Measurements from ENCODE around the gene UGT1A8.
"Not testable (repeated sequence)": the region's sequence is repeated elsewhere in the genome, so short reads cannot be mapped to it uniquely, and the experiment has no call there.

Gene UGT1A8

DNA sequence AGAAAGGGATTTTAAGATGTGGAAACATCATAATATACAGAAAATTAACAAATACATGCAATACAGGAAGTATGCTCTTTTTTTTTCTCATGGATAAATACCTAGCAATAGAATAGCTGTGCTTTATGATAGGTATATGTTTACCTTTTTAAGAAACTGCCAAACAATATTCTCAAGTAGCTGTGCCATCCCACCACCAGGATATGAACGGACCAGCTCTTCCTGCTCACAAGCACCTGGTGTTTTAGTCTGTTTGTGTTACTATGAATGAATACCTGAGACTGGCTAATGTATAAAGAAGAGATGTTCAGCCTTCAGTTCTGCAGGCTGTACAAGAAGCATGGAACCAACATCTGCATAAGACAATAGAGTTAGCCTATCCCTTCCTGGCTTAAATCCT lies 19.9 kb upstream of the UGT1A8 start:
- H3K27ac ChIP-seq (ENCODE audit: insufficient read depth, low read length, poor library complexity, severe bottlenecking): no peak overlapping the region
- no peak for DNase-seq
- no peaks in the 10 kb centered on the region for H3K4me1 ChIP-seq (ENCODE audit: control insufficient read depth, insufficient read depth, low read length, poor library complexity, severe bottlenecking)
- H3K9me3 ChIP-seq (ENCODE audit: control insufficient read depth, low read length): no peaks in the 10 kb centered on the region
- H3K36me3 ChIP-seq (ENCODE audit: control insufficient read depth, insufficient read depth, low read length): no peaks in the 10 kb centered on the region
- no peak overlapping the region for H3K4me3 ChIP-seq (ENCODE audit: insufficient read depth, low read depth, low read length, poor library complexity, severe bottlenecking)
- H3K27me3 ChIP-seq (replicated peaks; ENCODE audit: control insufficient read depth, insufficient read depth, low read length, poor library complexity, severe bottlenecking): no peaks in the 10 kb centered on the region

DNA sequence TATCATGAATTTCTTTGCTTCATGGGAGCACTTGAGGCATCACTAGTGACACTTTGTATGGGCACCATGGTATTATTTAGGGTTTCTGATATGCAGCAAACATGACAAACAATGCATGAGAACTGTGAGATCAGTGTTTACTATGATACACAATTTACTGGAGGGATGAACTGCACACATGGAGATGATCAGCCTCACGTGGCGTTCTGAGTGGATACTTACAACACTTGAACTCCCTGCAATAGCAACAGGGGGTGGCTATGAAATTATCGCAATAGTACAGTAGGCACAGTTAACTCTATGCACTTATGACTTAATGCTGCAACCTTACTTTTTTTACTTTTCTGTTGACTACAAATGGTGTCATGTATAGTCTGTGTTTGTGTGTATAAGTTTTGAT lies 18.5 kb upstream of the UGT1A8 start:
- Histone ChIP-seq H3K36me3 (ENCODE audit: control insufficient read depth, insufficient read depth, low read length) (no peaks in the 10 kb centered on the region), H3K27ac (ENCODE audit: insufficient read depth, low read length, poor library complexity, severe bottlenecking) (no peak overlapping the region), H3K27me3 (replicated peaks; ENCODE audit: control insufficient read depth, insufficient read depth, low read length, poor library complexity, severe bottlenecking) (no peaks in the 10 kb centered on the region), H3K9me3 (ENCODE audit: control insufficient read depth, low read length) (no peaks in the 10 kb centered on the region), H3K4me1 (ENCODE audit: control insufficient read depth, insufficient read depth, low read length, poor library complexity, severe bottlenecking) (no peaks in the 10 kb centered on the region), H3K4me3 (ENCODE audit: insufficient read depth, low read depth, low read length, poor library complexity, severe bottlenecking) (no peak overlapping the region)
- no peak for DNase-seq

DNA sequence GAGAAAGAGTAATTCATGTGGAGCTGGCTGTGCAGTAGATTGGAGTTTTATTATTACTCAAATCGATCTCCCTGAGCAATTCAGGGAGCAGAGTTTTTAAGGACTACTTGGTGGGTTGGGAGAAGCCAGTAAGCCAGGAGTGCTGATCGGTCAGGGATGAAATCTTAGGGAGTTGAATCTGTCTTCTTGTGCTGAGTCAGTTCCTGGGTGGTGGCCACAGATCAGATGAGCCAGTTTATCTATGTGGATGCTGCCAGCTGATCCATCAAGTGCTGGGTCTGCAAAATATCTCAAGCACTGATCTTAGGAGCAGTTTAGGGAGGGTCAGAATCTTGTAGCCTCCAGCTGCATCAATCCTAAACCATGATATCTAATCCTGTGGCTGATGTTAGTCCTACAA lies 17.0 kb upstream of the UGT1A8 start:
- no peaks in the 10 kb centered on the region for H3K9me3 ChIP-seq (ENCODE audit: control insufficient read depth, low read length)
- H3K27me3 ChIP-seq (replicated peaks; ENCODE audit: control insufficient read depth, insufficient read depth, low read length, poor library complexity, severe bottlenecking): no peaks in the 10 kb centered on the region
- no peaks in the 10 kb centered on the region for H3K36me3 ChIP-seq (ENCODE audit: control insufficient read depth, insufficient read depth, low read length)
- H3K27ac ChIP-seq (ENCODE audit: insufficient read depth, low read length, poor library complexity, severe bottlenecking): no peak overlapping the region
- no peak for DNase-seq
- H3K4me3 ChIP-seq (ENCODE audit: insufficient read depth, low read depth, low read length, poor library complexity, severe bottlenecking): no peak overlapping the region
- no peaks in the 10 kb centered on the region for H3K4me1 ChIP-seq (ENCODE audit: control insufficient read depth, insufficient read depth, low read length, poor library complexity, severe bottlenecking)

DNA sequence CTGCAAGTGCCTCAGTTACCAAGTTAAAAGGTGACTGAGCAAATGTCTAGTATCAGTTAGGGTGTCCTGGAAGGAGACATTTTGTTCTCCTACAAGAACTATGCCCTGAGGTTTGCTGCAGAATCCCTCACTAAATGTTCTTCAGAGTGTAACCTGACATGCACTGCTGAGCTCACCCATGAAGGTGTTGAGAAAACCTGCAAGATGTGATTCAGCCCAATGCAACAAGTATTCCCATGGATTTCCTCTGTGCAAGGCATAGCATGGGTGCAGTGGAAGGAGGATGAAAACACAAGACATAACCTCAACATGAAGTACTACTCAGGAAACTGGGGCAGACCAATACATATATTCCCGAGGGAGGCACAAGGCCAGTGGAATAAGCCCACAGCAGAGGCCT lies 15.4 kb upstream of the UGT1A8 start:
- Histone ChIP-seq H3K36me3 (ENCODE audit: control insufficient read depth, insufficient read depth, low read length) (no peaks in the 10 kb centered on the region), H3K27ac (ENCODE audit: insufficient read depth, low read length, poor library complexity, severe bottlenecking) (no peak overlapping the region), H3K9me3 (ENCODE audit: control insufficient read depth, low read length) (no peaks in the 10 kb centered on the region), H3K4me1 (ENCODE audit: control insufficient read depth, insufficient read depth, low read length, poor library complexity, severe bottlenecking) (no peaks in the 10 kb centered on the region), H3K4me3 (ENCODE audit: insufficient read depth, low read depth, low read length, poor library complexity, severe bottlenecking) (no peak overlapping the region), H3K27me3 (replicated peaks; ENCODE audit: control insufficient read depth, insufficient read depth, low read length, poor library complexity, severe bottlenecking) (no peaks in the 10 kb centered on the region)
- no peak for DNase-seq

DNA sequence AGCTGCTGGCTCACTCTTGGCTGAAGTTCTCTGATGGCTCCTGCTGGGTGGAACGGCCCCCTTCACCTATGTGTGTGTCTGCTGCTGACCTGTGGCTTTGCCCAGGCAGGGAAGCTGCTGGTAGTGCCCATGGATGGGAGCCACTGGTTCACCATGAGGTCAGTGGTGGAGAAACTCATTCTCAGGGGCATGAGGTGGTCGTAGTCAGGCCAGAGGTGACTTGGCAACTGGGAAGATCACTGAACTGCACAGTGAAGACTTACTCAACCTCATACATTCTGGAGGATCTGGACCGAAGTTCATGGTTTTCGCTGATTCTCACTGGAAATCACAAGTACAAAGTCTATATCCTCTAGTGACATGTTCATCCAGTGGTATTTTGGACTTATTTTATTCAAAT lies 13.9 kb upstream of the UGT1A8 start:
- no peaks in the 10 kb centered on the region for H3K36me3 ChIP-seq (ENCODE audit: control insufficient read depth, insufficient read depth, low read length)
- no peaks in the 10 kb centered on the region for H3K9me3 ChIP-seq (ENCODE audit: control insufficient read depth, low read length)
- no peak for DNase-seq
- H3K4me1 ChIP-seq (ENCODE audit: control insufficient read depth, insufficient read depth, low read length, poor library complexity, severe bottlenecking): no peaks in the 10 kb centered on the region
- no peaks in the 10 kb centered on the region for H3K27me3 ChIP-seq (replicated peaks; ENCODE audit: control insufficient read depth, insufficient read depth, low read length, poor library complexity, severe bottlenecking)
- no peak overlapping the region for H3K27ac ChIP-seq (ENCODE audit: insufficient read depth, low read length, poor library complexity, severe bottlenecking)
- H3K4me3 ChIP-seq (ENCODE audit: insufficient read depth, low read depth, low read length, poor library complexity, severe bottlenecking): no peak overlapping the region

DNA sequence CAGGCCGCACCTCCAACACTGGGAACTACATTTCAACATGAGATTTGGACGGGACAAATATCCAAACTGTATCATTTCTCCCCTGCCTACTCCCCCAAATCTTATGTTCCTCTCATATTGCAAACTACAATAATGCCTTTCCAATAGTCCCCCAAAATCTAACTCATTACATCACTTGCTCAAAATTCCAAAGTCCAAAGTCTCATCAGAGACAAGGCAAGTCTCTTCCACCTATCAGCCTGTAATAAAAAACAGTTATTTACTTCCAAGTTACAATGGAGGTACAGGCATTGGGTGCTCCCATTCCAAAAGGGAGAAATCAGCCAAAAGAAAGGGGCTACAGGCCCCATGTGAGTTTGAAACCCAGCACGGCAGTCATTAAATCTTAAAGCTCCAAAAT lies 12.6 kb upstream of the UGT1A8 start:
- H3K36me3 ChIP-seq (ENCODE audit: control insufficient read depth, insufficient read depth, low read length): no peaks in the 10 kb centered on the region
- H3K27ac ChIP-seq (ENCODE audit: insufficient read depth, low read length, poor library complexity, severe bottlenecking): no peak overlapping the region
- no peaks in the 10 kb centered on the region for H3K4me1 ChIP-seq (ENCODE audit: control insufficient read depth, insufficient read depth, low read length, poor library complexity, severe bottlenecking)

DNA sequence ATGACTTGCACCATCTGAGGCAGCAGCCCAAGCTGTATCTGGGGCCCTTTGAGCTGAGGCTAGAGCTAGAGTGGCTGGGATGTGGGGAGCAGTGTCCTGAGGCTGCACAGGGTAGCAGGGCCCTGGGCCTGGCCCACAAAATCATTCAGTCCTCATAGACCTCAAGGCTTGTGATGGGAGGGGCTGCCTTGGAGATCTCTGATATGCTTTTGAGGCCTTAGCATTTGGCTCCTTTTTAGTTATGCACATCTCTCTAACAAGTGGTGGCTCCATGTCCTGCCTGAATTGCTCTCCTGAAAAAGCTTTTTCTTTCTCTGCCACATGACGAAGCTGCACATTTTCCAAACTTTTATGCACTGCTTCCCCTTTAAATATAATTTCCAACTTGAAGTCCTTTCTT lies 11.8 kb upstream of the UGT1A8 start:
- Histone ChIP-seq H3K27me3 (replicated peaks; ENCODE audit: control insufficient read depth, insufficient read depth, low read length, poor library complexity, severe bottlenecking) (no peaks in the 10 kb centered on the region), H3K36me3 (ENCODE audit: control insufficient read depth, insufficient read depth, low read length) (no peaks in the 10 kb centered on the region), H3K9me3 (ENCODE audit: control insufficient read depth, low read length) (no peaks in the 10 kb centered on the region), H3K27ac (ENCODE audit: insufficient read depth, low read length, poor library complexity, severe bottlenecking) (no peak overlapping the region), H3K4me1 (ENCODE audit: control insufficient read depth, insufficient read depth, low read length, poor library complexity, severe bottlenecking) (no peaks in the 10 kb centered on the region), H3K4me3 (ENCODE audit: insufficient read depth, low read depth, low read length, poor library complexity, severe bottlenecking) (no peak overlapping the region)
- DNase-seq: no peak

More for the DNA sequence above, 12.6 kb upstream of the UGT1A8 start:
- H3K27me3 ChIP-seq (replicated peaks; ENCODE audit: control insufficient read depth, insufficient read depth, low read length, poor library complexity, severe bottlenecking): no peaks in the 10 kb centered on the region
- no peaks in the 10 kb centered on the region for H3K9me3 ChIP-seq (ENCODE audit: control insufficient read depth, low read length)
- no peak for DNase-seq
- no peak overlapping the region for H3K4me3 ChIP-seq (ENCODE audit: insufficient read depth, low read depth, low read length, poor library complexity, severe bottlenecking)

DNA sequence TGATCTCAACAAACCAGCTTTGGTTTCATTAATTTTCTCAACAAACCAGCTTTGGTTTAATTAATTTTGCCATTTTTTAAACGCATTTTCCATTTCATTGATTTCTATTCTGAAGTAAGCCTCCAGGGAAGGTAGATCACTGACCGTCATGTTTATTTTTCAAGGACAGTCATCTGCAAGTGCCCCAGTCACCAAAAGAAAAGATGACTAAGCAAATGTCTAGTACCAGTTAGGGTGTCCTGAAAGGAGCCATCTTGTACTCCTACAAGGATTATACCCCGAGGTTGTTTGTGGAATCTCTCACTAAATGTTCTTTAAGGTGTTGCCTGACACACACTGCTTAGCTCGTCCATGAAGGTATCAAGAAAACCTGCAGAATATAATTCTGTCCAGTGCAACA lies 6.1 kb upstream of the UGT1A8 start:
- Histone ChIP-seq H3K9me3 (ENCODE audit: control insufficient read depth, low read length) (no peaks in the 10 kb centered on the region), H3K36me3 (ENCODE audit: control insufficient read depth, insufficient read depth, low read length) (no peaks in the 10 kb centered on the region)

DNA sequence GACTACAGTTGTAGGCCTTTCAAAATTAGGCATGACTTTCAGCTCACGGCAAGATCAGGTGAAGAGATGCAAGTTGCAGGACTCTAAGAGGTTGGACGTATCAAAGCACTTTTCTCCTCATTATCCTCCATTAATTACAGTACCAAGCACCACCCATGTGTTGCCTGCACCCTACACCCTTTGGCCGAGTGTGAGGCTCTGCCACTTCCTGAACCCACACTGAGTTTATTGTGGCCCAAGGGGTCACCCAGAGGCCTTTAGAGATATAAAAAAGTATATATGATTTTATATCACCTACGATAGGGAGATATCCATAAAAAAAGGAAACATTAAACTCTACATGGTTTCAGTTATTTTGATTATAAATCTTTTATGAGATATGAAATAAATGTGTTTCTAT lies 2.8 kb downstream of the UGT1A8 start:
- Histone ChIP-seq H3K4me1 (ENCODE audit: control insufficient read depth, insufficient read depth, low read length, poor library complexity, severe bottlenecking) (no peaks in the 10 kb centered on the region), H3K4me3 (ENCODE audit: insufficient read depth, low read depth, low read length, poor library complexity, severe bottlenecking) (no peak overlapping the region), H3K27me3 (replicated peaks; ENCODE audit: control insufficient read depth, insufficient read depth, low read length, poor library complexity, severe bottlenecking) (no peaks in the 10 kb centered on the region), H3K36me3 (ENCODE audit: control insufficient read depth, insufficient read depth, low read length) (no peaks in the 10 kb centered on the region), H3K27ac (ENCODE audit: insufficient read depth, low read length, poor library complexity, severe bottlenecking) (no peak overlapping the region), H3K9me3 (ENCODE audit: control insufficient read depth, low read length) (no peaks in the 10 kb centered on the region)
- DNase-seq: no peak

More for the DNA sequence above, 6.1 kb upstream of the UGT1A8 start:
- no peaks in the 10 kb centered on the region for H3K4me1 ChIP-seq (ENCODE audit: control insufficient read depth, insufficient read depth, low read length, poor library complexity, severe bottlenecking)
- H3K27me3 ChIP-seq (replicated peaks; ENCODE audit: control insufficient read depth, insufficient read depth, low read length, poor library complexity, severe bottlenecking): no peaks in the 10 kb centered on the region
- no peak overlapping the region for H3K27ac ChIP-seq (ENCODE audit: insufficient read depth, low read length, poor library complexity, severe bottlenecking)
- DNase-seq: no peak
- no peak overlapping the region for H3K4me3 ChIP-seq (ENCODE audit: insufficient read depth, low read depth, low read length, poor library complexity, severe bottlenecking)

DNA sequence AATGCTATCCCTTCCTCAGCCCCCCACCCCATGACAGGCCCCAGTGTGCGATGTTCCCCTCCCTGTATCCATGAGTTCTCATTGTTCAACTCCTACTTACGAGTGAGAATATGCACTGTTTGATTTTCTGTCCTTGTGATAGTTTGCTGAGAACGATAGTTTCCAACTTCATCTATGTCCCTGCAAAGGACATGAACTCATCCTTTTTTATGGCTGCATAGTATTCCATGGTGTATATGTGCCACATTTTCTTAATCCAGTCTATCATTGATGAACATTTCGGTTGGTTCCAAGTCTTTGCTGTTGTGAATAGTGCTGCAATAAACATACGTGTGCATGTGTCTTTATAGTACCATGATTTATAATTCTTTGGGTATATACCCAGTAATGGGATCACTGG lies 4.4 kb downstream of the UGT1A8 start:
- H3K27me3 ChIP-seq (replicated peaks; ENCODE audit: control insufficient read depth, insufficient read depth, low read length, poor library complexity, severe bottlenecking); H3K27ac ChIP-seq (ENCODE audit: insufficient read depth, low read length, poor library complexity, severe bottlenecking); H3K9me3 ChIP-seq (ENCODE audit: control insufficient read depth, low read length); DNase-seq; H3K4me1 ChIP-seq (ENCODE audit: control insufficient read depth, insufficient read depth, low read length, poor library complexity, severe bottlenecking); H3K36me3 ChIP-seq (ENCODE audit: control insufficient read depth, insufficient read depth, low read length); H3K4me3 ChIP-seq (ENCODE audit: insufficient read depth, low read depth, low read length, poor library complexity, severe bottlenecking): not testable (repeated sequence)

Measured in effector memory CD4-positive, alpha-beta T cell (primary cell).